ENCODE data around the gene HIP1.

GRCh38 chr7:75679060-75679459 lies 59.7 kb downstream of the HIP1 start:
- TF ChIP-seq CTCF (IDR thresholded peaks at IDR 0.05), result no peak
- no peak for TF ChIP-seq POLR2AphosphoS5 (IDR thresholded peaks at IDR 0.05)

All from prostate gland (tissue), 2 donors.